ENCODE data around the gene DCP1A.

Gene DCP1A

DNA sequence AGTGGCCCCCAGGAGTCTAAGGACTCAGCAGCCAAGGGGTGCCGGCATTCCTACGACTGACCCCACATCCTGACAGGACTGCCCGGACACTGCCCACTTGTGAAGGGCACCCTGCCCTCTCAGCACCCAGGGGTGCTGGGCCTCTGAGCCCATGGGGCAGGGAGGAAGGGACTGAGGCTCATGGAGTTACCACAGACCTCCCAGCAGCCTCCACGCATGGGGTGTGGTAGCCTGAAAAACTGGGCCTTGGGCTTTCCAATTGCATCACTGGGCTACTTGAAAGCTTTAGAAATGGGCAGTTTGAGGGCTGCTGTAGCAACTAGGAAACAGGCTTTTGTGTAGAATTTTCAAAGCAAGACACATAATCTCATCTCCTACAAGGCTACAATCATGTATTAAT, 104.7 kb downstream of the DCP1A start:
- no peak for DNase-seq

DNA sequence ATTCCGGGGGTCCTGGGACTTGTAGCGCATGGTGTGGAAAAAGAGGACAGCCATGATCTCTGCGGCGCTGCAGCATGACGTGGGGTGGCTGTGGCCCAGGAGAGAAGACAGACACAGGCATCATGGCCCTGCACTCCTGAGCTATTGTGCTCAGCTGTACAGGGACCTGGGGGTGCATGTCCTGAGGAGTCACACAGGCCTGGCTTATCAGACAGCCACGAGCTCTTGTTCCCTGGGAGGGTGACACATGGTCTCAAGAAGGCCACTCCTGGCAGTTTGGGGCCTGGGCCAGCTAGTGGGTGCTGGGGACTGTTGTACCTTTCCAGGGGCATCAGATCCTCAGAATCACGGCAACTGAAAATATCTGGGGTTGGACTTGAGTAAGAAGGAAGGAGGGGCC, 105.2 kb downstream of the DCP1A start:
- DNase-seq, result no peak

DNA sequence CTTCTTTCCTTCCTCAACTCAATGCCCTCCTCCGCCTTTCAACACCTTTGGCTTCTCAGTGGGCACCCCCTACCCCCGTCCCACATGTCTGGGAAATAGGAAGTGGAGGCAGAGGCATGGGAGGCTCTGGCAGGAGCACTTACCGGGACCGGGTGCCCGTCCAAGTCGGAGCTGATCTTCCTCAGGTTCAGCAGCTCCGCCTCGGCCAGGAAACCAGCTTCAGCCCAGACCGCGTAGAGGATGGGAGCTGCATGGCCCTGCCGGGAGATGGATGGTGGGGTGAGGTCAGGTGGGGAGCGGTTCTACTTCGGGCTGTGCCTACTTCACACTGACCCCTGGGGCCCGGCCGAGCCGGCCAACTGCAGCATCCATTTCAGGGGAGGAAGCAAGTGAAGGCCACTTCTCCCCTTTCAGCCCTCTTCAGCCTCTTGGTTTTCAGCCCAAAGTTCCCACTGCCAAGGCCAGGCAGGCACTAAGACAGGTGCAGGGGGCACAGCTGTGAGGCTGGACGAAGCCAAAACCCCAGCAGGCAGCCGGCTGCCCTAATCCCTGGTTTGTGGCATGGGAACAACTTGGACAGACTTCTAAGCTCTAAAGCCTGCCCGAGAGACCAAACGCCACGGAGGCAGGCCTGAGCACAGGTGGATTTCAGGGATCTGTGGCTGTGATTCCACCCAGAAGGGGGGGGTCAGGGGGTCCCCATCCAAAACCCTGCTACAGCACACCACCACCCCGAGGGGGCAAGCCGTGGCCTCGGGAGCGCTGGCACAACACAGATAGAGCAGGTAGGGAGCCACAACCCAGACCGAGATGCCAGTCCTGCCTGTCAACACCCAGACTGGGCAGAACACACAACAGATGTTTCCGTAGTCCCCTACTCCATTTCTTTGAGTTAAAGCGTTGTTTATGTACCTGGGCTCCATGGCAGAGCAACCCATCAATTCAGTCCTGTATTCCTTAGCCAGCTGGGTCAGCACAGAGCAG, 106.1 kb downstream of the DCP1A start:
- no peak for DNase-seq

DNA sequence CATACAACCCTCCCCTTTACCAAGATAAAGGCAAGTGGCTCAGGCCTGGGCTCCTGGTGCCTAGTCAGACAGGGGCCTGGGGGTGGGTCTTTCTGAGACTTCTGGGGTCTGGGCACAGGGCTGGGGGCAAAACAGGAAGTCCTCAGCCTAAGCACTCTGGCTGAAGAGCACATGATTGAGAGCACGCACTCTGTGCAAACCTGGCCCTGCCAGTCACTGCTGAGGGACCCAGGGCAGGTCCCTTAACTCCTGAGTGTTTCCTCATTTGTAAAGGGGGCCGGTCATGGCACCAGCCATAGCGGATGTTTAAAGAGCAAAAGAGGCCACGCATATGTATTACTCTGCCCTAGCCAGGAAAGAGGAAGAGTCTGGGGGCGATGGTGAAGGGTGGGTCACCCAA, 107.5 kb downstream of the DCP1A start:
- no peak for DNase-seq

DNA sequence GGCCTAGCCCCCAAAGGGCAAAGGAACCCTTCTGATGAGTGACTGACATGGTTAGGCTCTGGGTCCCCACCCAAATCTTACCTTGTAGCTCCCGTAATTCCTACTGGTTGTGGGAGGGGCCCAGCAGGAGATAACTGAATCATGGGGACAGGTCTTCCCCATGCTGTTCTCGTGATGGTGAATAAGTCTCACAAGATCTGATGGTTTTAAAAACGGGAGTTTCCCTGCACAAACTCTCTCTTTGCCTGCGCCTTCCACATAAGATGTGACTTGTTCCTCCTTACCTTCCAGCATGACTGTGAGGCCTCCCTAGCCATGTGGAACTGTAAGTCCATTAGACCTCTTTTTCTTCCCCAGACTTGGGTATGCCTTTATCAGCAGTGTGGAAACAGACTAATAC, 108.5 kb downstream of the DCP1A start:
- no peak for DNase-seq

DNA sequence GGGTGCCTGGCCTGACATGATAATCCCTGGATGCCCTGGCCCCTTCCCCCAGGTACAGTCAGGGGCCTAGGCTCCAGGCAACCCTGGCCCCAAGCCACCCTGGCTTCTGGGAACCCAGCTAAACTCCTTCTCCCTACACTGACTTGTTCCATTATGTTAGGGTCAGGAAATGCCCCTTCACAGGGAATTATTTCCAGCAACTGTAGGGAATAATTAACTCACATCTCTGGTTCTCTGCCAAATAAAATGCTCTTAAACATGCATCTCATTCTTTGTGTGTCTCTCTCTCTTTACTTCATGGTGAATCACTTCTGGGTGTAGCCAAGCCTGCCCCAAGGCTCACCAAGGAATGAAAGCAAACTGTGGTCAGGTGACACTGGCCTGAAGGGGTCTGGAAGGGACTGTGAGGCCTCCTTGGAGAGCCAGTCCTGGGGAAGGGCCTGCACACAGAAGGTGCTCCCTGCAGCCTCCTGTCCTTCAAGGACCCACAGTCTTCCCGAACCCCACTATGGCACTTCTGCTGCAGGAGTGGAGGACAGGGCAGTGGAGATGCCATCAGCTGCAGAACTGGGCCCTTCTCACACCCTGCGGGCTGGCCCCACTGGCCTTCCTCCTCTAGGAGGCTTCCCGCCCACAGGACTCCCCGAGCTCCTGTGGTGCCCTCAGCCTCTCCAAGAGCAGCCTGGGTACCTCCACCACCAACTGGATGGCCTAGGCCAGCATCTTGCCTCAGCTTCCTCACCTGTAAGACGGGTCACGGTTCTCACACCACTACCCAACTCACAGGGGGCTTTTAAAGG, 109.1 kb downstream of the DCP1A start:
- no peak for DNase-seq

DNA sequence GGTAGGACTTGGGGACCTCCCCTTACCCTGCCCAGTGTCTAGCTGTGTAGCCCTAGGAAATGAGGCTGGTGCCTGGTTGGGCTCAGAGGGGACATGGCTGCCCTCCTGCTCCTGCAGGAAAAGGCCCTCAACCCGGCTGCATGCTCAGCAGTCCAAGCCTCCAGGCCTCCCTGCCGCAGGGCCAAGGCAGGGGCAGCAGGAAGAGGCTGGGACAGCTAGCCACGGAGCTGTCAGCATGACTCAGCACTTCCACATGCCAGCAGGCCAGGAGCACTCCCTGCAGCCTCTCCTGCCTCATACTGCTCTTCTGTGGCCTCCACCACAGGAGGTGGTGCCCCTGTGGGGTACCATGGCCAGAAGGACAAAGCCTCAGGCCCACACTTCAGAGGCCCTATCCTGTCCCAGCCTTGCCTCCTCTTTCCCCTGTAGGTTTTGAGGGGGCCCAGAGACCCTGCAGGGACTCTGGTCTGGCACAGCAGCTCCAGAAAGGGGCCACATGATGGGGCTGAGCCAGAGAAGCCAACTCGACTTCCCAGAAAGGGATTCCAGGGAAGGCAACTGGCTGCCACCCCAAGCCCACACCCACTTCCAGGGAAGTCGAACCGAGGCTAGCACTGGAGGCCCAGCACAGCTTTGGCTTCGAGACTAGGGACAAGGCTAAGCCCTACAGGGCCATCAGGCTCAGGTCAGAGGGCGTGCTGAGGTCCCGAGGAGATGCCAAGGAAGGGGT, 111.1 kb downstream of the DCP1A start:
- DNase-seq, result no peak

DNA sequence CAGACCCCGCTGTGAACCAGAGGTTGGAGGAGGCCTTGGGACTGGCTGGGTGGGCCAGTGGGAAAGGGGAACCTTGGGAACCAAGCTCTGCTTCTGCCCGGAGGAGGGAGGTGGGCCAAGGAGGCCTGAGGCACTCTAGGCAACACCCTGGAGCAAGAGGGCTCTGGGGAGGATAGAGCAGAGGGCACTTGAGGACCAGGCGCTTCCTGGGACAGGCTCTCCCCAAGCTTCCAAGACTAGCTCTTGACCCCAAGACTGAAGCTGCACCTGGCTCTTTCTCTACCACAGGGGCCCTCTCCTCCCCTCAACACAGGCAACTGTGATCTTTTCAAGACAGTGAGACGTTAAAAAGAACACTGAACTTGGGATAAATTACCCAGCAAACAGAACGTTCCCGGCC, 111.8 kb downstream of the DCP1A start:
- no peak for DNase-seq

DNA sequence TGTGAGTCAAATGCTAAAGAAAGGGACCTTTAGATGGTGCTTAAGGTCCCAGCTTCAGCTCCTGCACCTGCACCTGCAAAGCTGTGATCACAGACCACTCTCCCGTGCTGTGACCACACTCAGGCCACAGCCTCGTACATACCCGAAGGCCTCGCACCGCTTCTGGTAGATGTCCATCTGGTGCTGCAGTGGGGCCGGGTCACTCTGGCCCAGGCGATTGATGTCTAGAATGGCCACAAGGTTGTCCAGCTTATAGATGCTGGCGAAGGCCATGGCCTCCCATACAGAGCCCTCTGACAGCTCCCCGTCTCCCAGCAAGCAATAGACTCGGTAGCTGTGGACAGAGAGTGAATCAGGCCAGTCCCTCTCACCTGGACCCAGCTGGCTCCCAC, 112.5 kb downstream of the DCP1A start:
- DNase-seq, result no peak

DNA sequence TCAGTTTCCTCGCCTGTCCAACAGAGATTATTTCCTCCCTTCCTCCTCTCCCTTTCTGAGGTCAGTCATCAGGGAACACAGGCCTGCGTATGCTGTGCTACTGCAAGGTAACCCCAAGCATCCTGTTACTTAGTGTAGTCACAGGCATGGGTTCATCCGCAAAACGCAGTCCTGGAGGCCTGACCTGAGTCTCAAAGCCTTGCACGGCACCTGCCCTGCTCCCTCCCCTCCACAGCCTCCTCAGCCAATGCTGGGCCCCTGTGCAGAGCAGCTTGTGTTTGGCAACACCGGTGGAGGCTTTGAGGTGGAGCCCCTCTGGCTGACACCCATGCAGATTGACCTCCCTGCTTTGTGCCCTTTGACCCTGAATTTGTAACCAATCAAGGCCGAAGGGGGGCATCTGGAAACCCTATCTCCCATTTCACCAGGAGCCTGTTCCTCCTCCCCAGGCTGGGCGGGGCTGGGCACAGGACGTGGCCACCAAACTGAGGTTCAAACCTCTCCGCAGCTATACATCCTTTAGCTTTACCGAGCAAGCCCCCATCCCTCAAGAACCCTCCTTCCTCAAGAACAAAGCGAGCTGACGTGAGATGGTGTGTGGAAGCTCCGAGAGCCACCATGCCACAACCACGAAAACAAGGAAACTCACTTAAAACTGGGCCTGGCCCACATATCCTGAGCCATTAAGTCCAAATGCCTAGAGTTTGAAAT, 113.1 kb downstream of the DCP1A start:
- no peak for DNase-seq
